ENCODE data around the gene TMEM109.

- TF ChIP-seq YY1 (IDR thresholded peaks at IDR 0.05; ENCODE audit: insufficient read depth, insufficient read length) (no peak), SUZ12 (IDR thresholded peaks at IDR 0.05; ENCODE audit: extremely low read depth, insufficient read depth, insufficient read length) (no peak), ZNF274 (IDR thresholded peaks at IDR 0.05; ENCODE audit: low read depth, low read length) (no peak)
These were observed 13.6 kb downstream of the TMEM109 start for GRCh38 chr11:60927600-60927999.
